H1 (cell line): ENCODE measurements around the gene CXorf65. TPM values are rescaled to one million over a fixed set of nuclear protein-coding genes. Genes with fewer than 3 reads are reported as not detected.

Source experiments
- CHD7 ChIP-seq: fragments of 300-600 bp; sonication (generic); IDR thresholded peaks from 2 replicates; pipeline ENCODE4 v1.7.1; 2012; ENCODE audit warnings: low read length, moderate library complexity, mild to moderate bottlenecking, inconsistent platforms; ENCODE audit not compliant: insufficient replicate concordance
- CREB1 ChIP-seq: IDR thresholded peaks from 2 replicates; pipeline ENCODE4 v1.6.1; 2012; ENCODE audit warnings: inconsistent platforms
- KDM5A ChIP-seq: fragments of 200-600 bp; IDR thresholded peaks from 2 replicates; pipeline ENCODE4 v1.7.1; 2012; ENCODE audit warnings: mild to moderate bottlenecking, low read length, inconsistent platforms, mixed read lengths
- NRF1 ChIP-seq: IDR thresholded peaks from 2 replicates; pipeline ENCODE4 v1.6.1; 2011; ENCODE audit warnings: mild to moderate bottlenecking, low read depth, low read length, improper control_type of control experiment
- TBP ChIP-seq: IDR thresholded peaks from 2 replicates; pipeline ENCODE4 v1.6.1; 2011; ENCODE audit warnings: low read depth, low read length, improper control_type of control experiment
- polyA plus RNA-seq, 7 experiments: library from polyadenylated mRNA; depleted of rRNA in 3 of 7; stranded (reverse) in 5 of 7; unstranded in 2 of 7; fragments of >200 nt in 5 of 7; fragments of 200-250 nt in 2 of 7; gene quantifications; 1 replicate in 5 of 7; 2 replicates in 1 of 7; 4 replicates in 1 of 7; pipeline versions ENCODE4 v1.2.1 to v1.2.3, GENCODE V29; 2011 to 2013; ENCODE audit warnings: missing spikeins in 2 of 7, mixed read lengths in 2 of 7
- total RNA-seq: library from RNA; stranded (reverse); fragmentation: NEBNext Ultra II Directional; extraction: Animal tissue kit (Norgen Biotek cat#: 25700); gene quantifications from 2 replicates; pipeline ENCODE4 v1.2.1, GENCODE V29; 2021

The CXorf65 gene
- total and polyA plus RNA-seq, 2 of the 8 experiments (the other 6 are each of a cell fraction or from before 2014, with no cell fraction given): not detected

DNA sequence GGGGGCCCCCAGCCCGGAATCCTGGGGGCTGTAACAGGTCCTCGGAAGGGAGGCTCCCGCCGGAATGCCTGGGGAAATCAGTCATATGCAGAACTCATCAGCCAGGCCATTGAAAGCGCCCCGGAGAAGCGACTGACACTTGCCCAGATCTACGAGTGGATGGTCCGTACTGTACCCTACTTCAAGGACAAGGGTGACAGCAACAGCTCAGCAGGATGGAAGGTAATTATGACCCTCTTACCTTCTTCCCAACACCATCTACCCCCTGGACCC, 9.8 kb downstream of the CXorf65 start (continued):
- TF ChIP-seq CHD7 (no peak), CREB1 (no peak), NRF1 (no peak), KDM5A (no peak), TBP (no peak)
